ENCODE results near the gene NIP7. TPM values are rescaled to one million over a fixed set of nuclear protein-coding genes. Genes with fewer than 3 reads are reported as not detected.

NIP7 gene
- total RNA-seq, 1 donor from 2014 or later, result 20.8 TPM

DNA sequence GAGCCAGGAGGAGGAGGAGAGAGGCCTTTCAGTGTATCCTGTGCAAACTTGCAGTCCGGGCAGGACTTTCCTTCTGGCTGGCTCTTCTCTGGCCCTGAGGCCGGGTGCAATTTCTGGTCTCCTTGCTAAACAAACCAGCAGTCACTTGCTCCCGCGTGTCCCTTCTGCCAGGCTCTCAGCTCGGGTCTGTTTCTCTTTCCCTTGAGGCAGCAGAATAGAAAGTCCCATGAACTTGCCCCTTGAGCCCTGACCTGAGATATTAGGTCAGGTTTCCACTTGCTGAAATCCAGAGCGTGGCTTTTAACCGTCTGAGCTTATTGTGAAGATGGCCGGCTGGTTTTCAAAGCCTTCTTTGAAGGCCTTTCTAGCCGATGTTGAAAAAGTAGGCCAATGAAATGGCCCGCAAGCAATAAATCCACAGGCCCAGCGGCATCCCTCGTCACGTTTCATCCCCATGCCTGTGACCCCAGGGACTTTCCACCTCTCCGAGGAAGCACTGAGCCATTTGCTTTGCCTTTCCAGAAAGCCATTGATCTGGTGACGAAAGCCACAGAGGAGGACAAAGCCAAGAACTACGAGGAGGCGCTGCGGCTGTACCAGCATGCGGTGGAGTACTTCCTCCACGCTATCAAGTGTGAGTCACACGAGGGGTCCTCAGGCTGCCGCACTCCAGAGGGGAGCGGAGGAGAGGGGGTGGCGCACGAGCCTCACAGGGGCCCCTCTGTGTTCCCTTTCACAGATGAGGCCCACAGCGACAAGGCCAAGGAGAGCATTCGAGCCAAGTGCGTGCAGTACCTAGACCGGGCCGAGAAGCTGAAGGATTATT lies 23.9 kb upstream of the NIP7 start:
- H3K27me3 ChIP-seq, result no peaks in the 10 kb centered on the region
- peaks cover 15% of the 10 kb centered on the region for H3K4me1 ChIP-seq
- no peaks in the 10 kb centered on the region for H3K9me3 ChIP-seq
- DNase-seq (no peak), ATAC-seq (no peak)
- H3K4me3 ChIP-seq, result no peak overlapping the region
- peaks cover 66% of the 10 kb centered on the region for H3K36me3 ChIP-seq
- intact Hi-C loops (cut with DNase I), result no loop called here
- TF ChIP-seq, protein P1, sequence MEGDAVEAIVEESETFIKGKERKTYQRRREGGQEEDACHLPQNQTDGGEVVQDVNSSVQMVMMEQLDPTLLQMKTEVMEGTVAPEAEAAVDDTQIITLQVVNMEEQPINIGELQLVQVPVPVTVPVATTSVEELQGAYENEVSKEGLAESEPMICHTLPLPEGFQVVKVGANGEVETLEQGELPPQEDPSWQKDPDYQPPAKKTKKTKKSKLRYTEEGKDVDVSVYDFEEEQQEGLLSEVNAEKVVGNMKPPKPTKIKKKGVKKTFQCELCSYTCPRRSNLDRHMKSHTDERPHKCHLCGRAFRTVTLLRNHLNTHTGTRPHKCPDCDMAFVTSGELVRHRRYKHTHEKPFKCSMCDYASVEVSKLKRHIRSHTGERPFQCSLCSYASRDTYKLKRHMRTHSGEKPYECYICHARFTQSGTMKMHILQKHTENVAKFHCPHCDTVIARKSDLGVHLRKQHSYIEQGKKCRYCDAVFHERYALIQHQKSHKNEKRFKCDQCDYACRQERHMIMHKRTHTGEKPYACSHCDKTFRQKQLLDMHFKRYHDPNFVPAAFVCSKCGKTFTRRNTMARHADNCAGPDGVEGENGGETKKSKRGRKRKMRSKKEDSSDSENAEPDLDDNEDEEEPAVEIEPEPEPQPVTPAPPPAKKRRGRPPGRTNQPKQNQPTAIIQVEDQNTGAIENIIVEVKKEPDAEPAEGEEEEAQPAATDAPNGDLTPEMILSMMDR (IDR thresholded peaks at IDR 0.05), result no peak
- H3K27ac ChIP-seq, result no peak overlapping the region

DNA sequence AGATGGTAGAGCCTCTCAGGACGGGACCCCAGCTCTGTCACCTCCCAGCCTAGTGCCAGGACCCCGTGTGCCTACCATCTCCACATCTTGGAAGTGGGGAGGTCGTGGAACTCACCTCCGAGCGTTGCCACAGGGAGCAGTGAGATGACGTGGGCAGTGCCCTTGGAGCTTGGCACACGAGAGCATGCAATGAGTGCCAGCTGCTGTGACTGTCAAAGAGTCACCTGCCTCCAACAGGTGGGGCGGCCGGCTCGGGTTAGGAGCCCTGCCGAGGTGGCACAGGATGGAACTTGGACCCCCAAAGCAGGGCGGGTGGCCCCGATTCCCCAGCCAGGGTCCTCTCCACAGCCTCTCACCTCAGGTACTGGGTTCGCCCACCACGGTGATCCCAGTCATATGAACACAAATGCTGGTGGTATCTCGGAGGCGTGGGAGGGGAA lies 23.0 kb upstream of the NIP7 start:
- Histone ChIP-seq H3K4me1 (peaks cover 15% of the 10 kb centered on the region), H3K4me3 (no peak overlapping the region), H3K27me3 (no peaks in the 10 kb centered on the region), H3K9me3 (no peaks in the 10 kb centered on the region), H3K27ac (no peak overlapping the region), H3K36me3 (peaks cover 76% of the 10 kb centered on the region)
- intact Hi-C loops (cut with DNase I), result no loop called here
- TF ChIP-seq, protein P1 (IDR thresholded peaks at IDR 0.05), result no peak
- ATAC-seq (no peak), DNase-seq (no peak)

DNA sequence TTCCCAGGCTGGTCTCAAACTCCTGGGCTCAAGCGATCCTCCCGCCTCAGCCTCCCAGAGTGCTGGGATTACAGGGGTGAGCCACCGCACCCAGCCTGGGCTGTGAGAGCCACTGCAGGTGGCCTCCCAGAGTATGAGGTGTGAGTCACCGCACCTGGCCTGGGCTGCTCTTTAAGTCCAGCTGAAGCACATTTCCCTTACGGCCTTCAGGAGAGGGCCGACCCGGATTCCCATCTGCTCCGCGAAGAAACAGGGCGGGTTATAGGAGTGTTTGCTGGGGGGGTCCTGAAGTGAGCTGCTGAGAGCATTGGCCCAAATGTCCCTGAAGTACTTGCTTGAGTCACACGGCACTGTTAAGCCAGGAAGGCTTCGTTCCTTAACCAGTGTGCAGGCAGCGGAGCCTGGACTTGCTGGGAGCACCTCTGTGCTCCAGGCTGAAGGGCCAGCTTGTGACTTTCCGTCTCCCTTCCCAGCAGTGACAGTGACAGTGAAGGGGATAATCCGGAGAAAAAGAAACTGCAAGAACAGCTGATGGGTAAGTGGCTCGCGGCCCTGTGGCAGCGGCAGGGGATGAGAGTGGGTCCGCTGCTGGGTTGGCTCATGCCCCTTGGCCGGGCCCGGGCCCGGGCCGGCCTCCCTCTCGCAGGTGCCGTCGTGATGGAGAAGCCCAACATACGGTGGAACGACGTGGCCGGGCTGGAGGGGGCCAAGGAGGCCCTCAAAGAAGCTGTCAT lies 21.2 kb upstream of the NIP7 start:
- no peaks in the 10 kb centered on the region for H3K27me3 ChIP-seq
- no peak overlapping the region for H3K4me3 ChIP-seq
- peaks cover under 1% of the 10 kb centered on the region for H3K4me1 ChIP-seq
- H3K27ac ChIP-seq, result no peak overlapping the region
- H3K36me3 ChIP-seq, result peaks cover 93% of the 10 kb centered on the region
- ATAC-seq, result peak; percentile 64
- TF ChIP-seq, protein P1 (IDR thresholded peaks at IDR 0.05), result no peak
- peak; percentile 62 for DNase-seq
- no peaks in the 10 kb centered on the region for H3K9me3 ChIP-seq
- intact Hi-C loops (cut with DNase I), result no loop called here

DNA sequence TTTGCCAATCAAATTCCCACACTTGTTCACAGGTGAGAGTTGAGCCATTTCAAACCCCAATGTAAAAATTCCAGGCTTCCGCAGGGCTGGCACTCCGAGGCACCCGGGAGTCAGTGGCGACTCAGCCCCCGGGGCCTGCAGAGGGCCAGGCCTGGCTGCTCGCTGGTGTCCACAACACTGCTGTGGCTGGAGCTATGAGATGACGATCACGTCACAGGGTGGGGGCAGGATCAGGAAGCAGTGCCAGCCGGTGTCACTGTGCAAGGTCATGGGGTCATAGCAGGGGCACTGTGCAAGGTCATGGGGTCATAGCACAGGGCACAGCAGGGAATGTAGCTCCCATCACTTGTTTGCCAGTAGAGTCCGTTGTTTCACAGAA lies 20.7 kb upstream of the NIP7 start:
- ATAC-seq (no peak), DNase-seq (peak; percentile 44)
- no peak overlapping the region for H3K4me3 ChIP-seq
- H3K9me3 ChIP-seq, result no peaks in the 10 kb centered on the region
- H3K4me1 ChIP-seq, result peaks cover under 1% of the 10 kb centered on the region
- intact Hi-C loops (cut with DNase I), result no loop called here
- TF ChIP-seq, protein P1 (IDR thresholded peaks at IDR 0.05), result no peak
- H3K27ac ChIP-seq, result no peak overlapping the region
- peaks cover 98% of the 10 kb centered on the region for H3K36me3 ChIP-seq
- no peaks in the 10 kb centered on the region for H3K27me3 ChIP-seq

DNA sequence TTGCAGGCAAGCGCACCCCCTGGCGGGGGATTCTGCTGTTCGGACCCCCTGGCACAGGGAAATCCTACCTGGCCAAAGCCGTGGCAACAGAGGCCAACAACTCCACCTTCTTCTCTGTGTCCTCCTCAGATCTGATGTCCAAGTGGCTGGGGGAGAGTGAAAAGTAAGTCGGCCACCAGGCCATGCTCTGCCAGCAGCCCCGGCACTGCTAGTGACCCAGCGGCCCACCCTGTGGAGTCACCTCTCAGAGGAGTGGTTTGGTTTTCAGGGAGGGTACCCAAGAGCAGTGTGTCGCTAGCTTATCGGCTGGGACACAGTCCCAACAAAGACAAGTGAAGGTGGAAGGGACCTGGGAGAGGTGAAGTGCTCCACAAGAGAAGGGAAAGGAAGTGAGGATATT lies 20.2 kb upstream of the NIP7 start:
- Histone ChIP-seq H3K27me3 (no peaks in the 10 kb centered on the region), H3K36me3 (peaks cover 100% of the 10 kb centered on the region), H3K4me3 (no peak overlapping the region), H3K9me3 (no peaks in the 10 kb centered on the region), H3K4me1 (peaks cover 5% of the 10 kb centered on the region), H3K27ac (no peak overlapping the region)
- DNase-seq (peak; percentile 51), ATAC-seq (no peak)
- intact Hi-C loops (cut with DNase I), result no loop called here
- TF ChIP-seq, protein P1 (IDR thresholded peaks at IDR 0.05), result no peak

Data from upper lobe of right lung (tissue), 1 donor.